GM12878 (cell line): ENCODE results near the gene ADAM23. TPM values are rescaled to one million over a fixed set of nuclear protein-coding genes. Genes with fewer than 3 reads are reported as not detected.

Experiments used
- ATAC-seq: fragments of 200-7000 bp; cut with Tn5 transposase; 3 replicates; pipeline ENCODE4 v1.9.1; 2020; ENCODE audit warnings: mild to moderate bottlenecking, moderate library complexity
- BruUV-seq: library from RNA; stranded (reverse); fragments of 400-500 nt; replicated peaks from 2 replicates; lab custom pipeline; 2021; lab: Mats Ljungman, UMichigan
- CTCF ChIA-PET: fragments of 300-600 bp; sonication (Branson Sonifier 250); formaldehyde crosslinking; extraction: SDS; loops from one replicate; lab custom pipeline; 2021; ENCODE audit warnings: inconsistent platforms; lab: Yijun Ruan, JAX
- POLR2A ChIA-PET: fragments of 350-600 bp; formaldehyde crosslinking; extraction: SDS; loops from one replicate; lab custom pipeline; 2021; ENCODE audit warnings: inconsistent platforms; lab: Charles Lee
- RAD21 ChIA-PET: fragments of 300-600 bp; sonication (Branson Sonifier 250); formaldehyde crosslinking; loops from one replicate; lab custom pipeline; 2023; ENCODE audit warnings: antibody characterized with exemption; ENCODE audit not compliant: unreplicated experiment; lab: Charles Lee
- SMC1A ChIA-PET: fragments of 300-600 bp; sonication (Branson Sonifier 250); formaldehyde crosslinking; loops from one replicate; lab custom pipeline; 2023; ENCODE audit not compliant: unreplicated experiment, uncharacterized antibody; lab: Charles Lee
- DNase-seq: peaks from one replicate; pipeline ENCODE4 v3.0.0-alpha.2; 2011; ENCODE audit warnings: low read depth, low spot score
- FAIRE-seq: peaks from 3 replicates; lab custom pipeline; 2011; peaks lifted over from hg19 to GRCh38; lab: Jason Lieb, UNC
- H2AFZ ChIP-seq: 2 replicates; pipeline ENCODE4 v1.6.0; 2011; ENCODE audit warnings: low read depth, low read length, control low read depth; ENCODE audit not compliant: control insufficient read depth
- H3K27ac ChIP-seq: 2 replicates; pipeline ENCODE4 v1.5.1; 2011; ENCODE audit warnings: control low read depth; ENCODE audit not compliant: control insufficient read depth, insufficient read depth
- H3K27me3 ChIP-seq, 2 experiments: replicated peaks in 1 of 2; 2 replicates each; pipeline versions ENCODE4 v1.6.0 to v1.6.1; 2011; ENCODE audit warnings: low read length in 1 of 2; ENCODE audit not compliant: control insufficient read depth in 2 of 2, insufficient read depth in 2 of 2
- H3K36me3 ChIP-seq, 2 experiments: 2 replicates each; pipeline ENCODE4 v1.5.1; 2011; ENCODE audit warnings: low read length in 1 of 2; ENCODE audit not compliant: control insufficient read depth in 2 of 2, insufficient read depth in 2 of 2
- H3K4me1 ChIP-seq: 2 replicates; pipeline ENCODE4 v1.6.1; 2011; ENCODE audit warnings: mild to moderate bottlenecking, low read length, moderate library complexity, mixed read lengths; ENCODE audit not compliant: control insufficient read depth, insufficient read depth
- H3K4me2 ChIP-seq: 2 replicates; pipeline ENCODE4 v1.6.0; 2011; ENCODE audit warnings: control low read depth; ENCODE audit not compliant: control insufficient read depth, insufficient read depth
- H3K4me3 ChIP-seq: fragments of 200-600 bp; sonication (generic); 2 replicates; pipeline ENCODE4 v1.5.1; 2016
- H3K79me2 ChIP-seq: 2 replicates; pipeline ENCODE4 v1.6.0; 2011; ENCODE audit warnings: low read length; ENCODE audit not compliant: control insufficient read depth, insufficient read depth
- H3K9ac ChIP-seq: 2 replicates; pipeline ENCODE4 v1.8.0; 2011; ENCODE audit warnings: low read length, control low read depth, mixed read lengths; ENCODE audit not compliant: control insufficient read depth, insufficient read depth
- H3K9me3 ChIP-seq: replicated peaks from 3 replicates; pipeline ENCODE4 v1.5.1; 2011; ENCODE audit warnings: mild to moderate bottlenecking, low read length; ENCODE audit not compliant: control insufficient read depth, insufficient read depth
- H4K20me1 ChIP-seq: 2 replicates; pipeline ENCODE4 v1.6.0; 2011; ENCODE audit not compliant: control insufficient read depth, insufficient read depth
- ATF7 ChIP-seq: fragments of 450-650 bp; IDR thresholded peaks from 2 replicates; pipeline ENCODE4 v1.6.1; 2016; ENCODE audit warnings: low read depth, mild to moderate bottlenecking
- IKZF2 ChIP-seq, 2 experiments: fragments of 450-650 bp; IDR thresholded peaks; 2 replicates each; pipeline ENCODE4 v1.6.1; 2017; ENCODE audit warnings: mild to moderate bottlenecking in 2 of 2, moderate library complexity in 2 of 2
- MTA2 ChIP-seq: fragments of 450-650 bp; IDR thresholded peaks from 2 replicates; pipeline ENCODE4 v1.6.1; 2016; ENCODE audit warnings: low read depth, mild to moderate bottlenecking, moderate library complexity
- MYC ChIP-seq: IDR thresholded peaks from 2 replicates; pipeline ENCODE4 v1.6.1; 2011; ENCODE audit warnings: mild to moderate bottlenecking, low read length, moderate library complexity, inconsistent platforms; ENCODE audit not compliant: insufficient read depth, insufficient replicate concordance, insufficient read length, severe bottlenecking
- NFXL1 ChIP-seq: fragments of 450-650 bp; IDR thresholded peaks from 2 replicates; pipeline ENCODE4 v1.6.1; 2017; ENCODE audit warnings: antibody characterized with exemption, mild to moderate bottlenecking, borderline replicate concordance
- TCF3 ChIP-seq: IDR thresholded peaks from 2 replicates; pipeline ENCODE4 v1.6.1; 2012; ENCODE audit warnings: low read depth, mild to moderate bottlenecking, low read length, borderline replicate concordance; ENCODE audit not compliant: insufficient read depth
- ZBTB4 ChIP-seq: fragments of 450-650 bp; formaldehyde crosslinking; IDR thresholded peaks from 2 replicates; pipeline ENCODE4 v1.4.0; 2022; ENCODE audit warnings: mild to moderate bottlenecking, moderate library complexity
- ZSCAN29 ChIP-seq: fragments of 450-650 bp; IDR thresholded peaks from 2 replicates; pipeline ENCODE4 v1.6.1; 2017; ENCODE audit warnings: mild to moderate bottlenecking, moderate library complexity
- WGBS: methylation state at CpG from one replicate; pipeline ENCODE4 v1.1.6; 2016; ENCODE audit warnings: low lambda C conversion rate; ENCODE audit not compliant: insufficient replicate concordance, insufficient coverage; ENCODE audit errors: missing lambda C conversion rate; 5-methylcytosine and 5-hydroxymethylcytosine counted together
- in situ Hi-C: fragments of 300-500 bp; cut with MboI; formaldehyde crosslinking; loops from 9 replicates; pipeline ENCODE4 v1.14.3; 2018; ENCODE audit warnings: mixed read lengths
- intact Hi-C: fragments of 100-400 bp; cut with micrococcal nuclease; formaldehyde crosslinking; loops from one replicate; pipeline ENCODE4 v1.14.2; 2022; ENCODE audit not compliant: unreplicated experiment
- polyA plus RNA-seq, 11 experiments: library from polyadenylated mRNA; depleted of rRNA in 4 of 11; unstranded in 6 of 11; stranded (reverse) in 5 of 11; fragments of >200 nt; fragmentation: Nextera tagmentation in 4 of 11; fragmentation: Illumina TruSeq in 1 of 11; extraction: Ambion mirVana in 4 of 11; extraction: Trizol in 1 of 11; gene quantifications; 1 replicate in 1 of 11; 2 replicates in 10 of 11; pipeline versions ENCODE4 v1.2.1 to v1.2.3, GENCODE V29; 2011 to 2016; ENCODE audit warnings: inconsistent platforms in 2 of 11, missing spikeins in 2 of 11, low read depth in 1 of 11
- total RNA-seq, 4 experiments: library from RNA; depleted of rRNA in 3 of 4; stranded (reverse); fragments of >200 nt in 3 of 4; fragmentation: Illumina TruSeq in 1 of 4; extraction: Trizol in 1 of 4; gene quantifications; 2 replicates each; pipeline versions ENCODE4 v1.2.1 to v1.2.3, GENCODE V29; 2013 to 2021
- TF ChIP-seq, protein P1 (sequence below): IDR thresholded peaks from 2 replicates; pipeline ENCODE4 v1.6.1; 2012; ENCODE audit warnings: low read depth, low read length, improper control_type of control experiment
- TF ChIP-seq, protein P2 (sequence below): IDR thresholded peaks from 2 replicates; pipeline ENCODE4 v1.6.1; 2012; ENCODE audit warnings: improper control_type of control experiment, low read depth, low read length; ENCODE audit not compliant: insufficient replicate concordance
- TF ChIP-seq, protein P3 (sequence below): fragments of 450-650 bp; IDR thresholded peaks from 2 replicates; pipeline ENCODE4 v1.6.1; 2016; ENCODE audit warnings: mild to moderate bottlenecking

The ADAM23 gene
- total and polyA plus RNA-seq, 10 of the 15 experiments (the other 5 are each of a cell fraction or from before 2014, with no cell fraction given) = 5.7 to 41.8 (median 15.6) TPM

GRCh38 chr2:206615417-206616089, 172.2 kb downstream of the ADAM23 start (continued):
- TF ChIP-seq ZBTB4 (CRISPR knock-in tag) = no peak
- TF ChIP-seq TCF3 = no peak
- TF ChIP-seq ATF7 = no peak
- TF ChIP-seq MTA2 = no peak
- no peak for TF ChIP-seq NFXL1
- no peak for TF ChIP-seq IKZF2 (IDR thresholded peaks at IDR 0.05)

DNA sequence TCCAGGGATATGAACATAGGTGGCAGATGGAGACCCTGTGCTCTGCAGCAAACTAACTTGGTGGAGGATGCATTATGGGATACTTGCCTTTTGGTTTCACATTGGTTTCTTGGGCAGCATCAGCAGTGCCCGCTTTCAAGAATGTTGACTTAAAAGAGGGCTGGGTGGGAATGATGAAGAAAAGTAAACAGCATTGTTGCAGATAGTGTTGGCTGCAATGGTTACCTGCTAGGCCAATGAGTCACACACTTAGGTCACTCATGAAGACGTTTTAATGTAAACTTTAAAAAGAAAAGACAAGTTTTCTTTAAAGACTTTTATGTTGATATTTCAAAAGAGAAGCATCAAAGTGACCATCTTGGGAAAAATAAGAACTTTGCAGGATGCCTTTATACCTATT, 172.8 kb downstream of the ADAM23 start:
- ChIA-PET CTCF (interaction anchor here (0.7 to 1.7 kb wide), 2 partner anchors 31 to 58 kb away, joined by 3 to 4 read pairs; no protein-coding TSS in a partner anchor), RAD21 (no interaction called here), SMC1A (interaction anchor here (1.2 kb wide), 1 partner anchor 11 kb away, joined by 3 read pairs; no protein-coding TSS in a partner anchor), POLR2A (no interaction called here)
- no peaks in the 10 kb centered on the region for H4K20me1 ChIP-seq
- DNase-seq = no peak
- H3K4me1 ChIP-seq = no peaks in the 10 kb centered on the region
- H3K27ac ChIP-seq = no peak overlapping the region
- ATAC-seq = no peak
- no peak overlapping the region for H3K4me2 ChIP-seq
- H2AFZ ChIP-seq = no peak overlapping the region
- BruUV-seq = no TSS peak
- no peaks in the 10 kb centered on the region for H3K79me2 ChIP-seq
- no peak overlapping the region for H3K9ac ChIP-seq
- 73% methylated on average over 2 of the region's 2 CpGs for WGBS
- no peak overlapping the region for H3K4me3 ChIP-seq
- H3K27me3 ChIP-seq = no peaks in the 10 kb centered on the region
- in situ Hi-C loops (no loop called here), intact Hi-C loops (no loop called here)
- no peaks in the 10 kb centered on the region for H3K36me3 ChIP-seq
- FAIRE-seq = no peak
- no peaks in the 10 kb centered on the region for H3K9me3 ChIP-seq
- TF ChIP-seq, protein P1, sequence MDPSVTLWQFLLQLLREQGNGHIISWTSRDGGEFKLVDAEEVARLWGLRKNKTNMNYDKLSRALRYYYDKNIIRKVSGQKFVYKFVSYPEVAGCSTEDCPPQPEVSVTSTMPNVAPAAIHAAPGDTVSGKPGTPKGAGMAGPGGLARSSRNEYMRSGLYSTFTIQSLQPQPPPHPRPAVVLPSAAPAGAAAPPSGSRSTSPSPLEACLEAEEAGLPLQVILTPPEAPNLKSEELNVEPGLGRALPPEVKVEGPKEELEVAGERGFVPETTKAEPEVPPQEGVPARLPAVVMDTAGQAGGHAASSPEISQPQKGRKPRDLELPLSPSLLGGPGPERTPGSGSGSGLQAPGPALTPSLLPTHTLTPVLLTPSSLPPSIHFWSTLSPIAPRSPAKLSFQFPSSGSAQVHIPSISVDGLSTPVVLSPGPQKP = no peak
- TF ChIP-seq, protein P2, sequence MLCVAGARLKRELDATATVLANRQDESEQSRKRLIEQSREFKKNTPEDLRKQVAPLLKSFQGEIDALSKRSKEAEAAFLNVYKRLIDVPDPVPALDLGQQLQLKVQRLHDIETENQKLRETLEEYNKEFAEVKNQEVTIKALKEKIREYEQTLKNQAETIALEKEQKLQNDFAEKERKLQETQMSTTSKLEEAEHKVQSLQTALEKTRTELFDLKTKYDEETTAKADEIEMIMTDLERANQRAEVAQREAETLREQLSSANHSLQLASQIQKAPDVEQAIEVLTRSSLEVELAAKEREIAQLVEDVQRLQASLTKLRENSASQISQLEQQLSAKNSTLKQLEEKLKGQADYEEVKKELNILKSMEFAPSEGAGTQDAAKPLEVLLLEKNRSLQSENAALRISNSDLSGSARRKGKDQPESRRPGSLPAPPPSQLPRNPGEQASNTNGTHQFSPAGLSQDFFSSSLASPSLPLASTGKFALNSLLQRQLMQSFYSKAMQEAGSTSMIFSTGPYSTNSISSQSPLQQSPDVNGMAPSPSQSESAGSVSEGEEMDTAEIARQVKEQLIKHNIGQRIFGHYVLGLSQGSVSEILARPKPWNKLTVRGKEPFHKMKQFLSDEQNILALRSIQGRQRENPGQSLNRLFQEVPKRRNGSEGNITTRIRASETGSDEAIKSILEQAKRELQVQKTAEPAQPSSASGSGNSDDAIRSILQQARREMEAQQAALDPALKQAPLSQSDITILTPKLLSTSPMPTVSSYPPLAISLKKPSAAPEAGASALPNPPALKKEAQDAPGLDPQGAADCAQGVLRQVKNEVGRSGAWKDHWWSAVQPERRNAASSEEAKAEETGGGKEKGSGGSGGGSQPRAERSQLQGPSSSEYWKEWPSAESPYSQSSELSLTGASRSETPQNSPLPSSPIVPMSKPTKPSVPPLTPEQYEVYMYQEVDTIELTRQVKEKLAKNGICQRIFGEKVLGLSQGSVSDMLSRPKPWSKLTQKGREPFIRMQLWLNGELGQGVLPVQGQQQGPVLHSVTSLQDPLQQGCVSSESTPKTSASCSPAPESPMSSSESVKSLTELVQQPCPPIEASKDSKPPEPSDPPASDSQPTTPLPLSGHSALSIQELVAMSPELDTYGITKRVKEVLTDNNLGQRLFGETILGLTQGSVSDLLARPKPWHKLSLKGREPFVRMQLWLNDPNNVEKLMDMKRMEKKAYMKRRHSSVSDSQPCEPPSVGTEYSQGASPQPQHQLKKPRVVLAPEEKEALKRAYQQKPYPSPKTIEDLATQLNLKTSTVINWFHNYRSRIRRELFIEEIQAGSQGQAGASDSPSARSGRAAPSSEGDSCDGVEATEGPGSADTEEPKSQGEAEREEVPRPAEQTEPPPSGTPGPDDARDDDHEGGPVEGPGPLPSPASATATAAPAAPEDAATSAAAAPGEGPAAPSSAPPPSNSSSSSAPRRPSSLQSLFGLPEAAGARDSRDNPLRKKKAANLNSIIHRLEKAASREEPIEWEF = no peak
- no peak for TF ChIP-seq ZSCAN29
- no peak for TF ChIP-seq MYC
- TF ChIP-seq, protein P3, sequence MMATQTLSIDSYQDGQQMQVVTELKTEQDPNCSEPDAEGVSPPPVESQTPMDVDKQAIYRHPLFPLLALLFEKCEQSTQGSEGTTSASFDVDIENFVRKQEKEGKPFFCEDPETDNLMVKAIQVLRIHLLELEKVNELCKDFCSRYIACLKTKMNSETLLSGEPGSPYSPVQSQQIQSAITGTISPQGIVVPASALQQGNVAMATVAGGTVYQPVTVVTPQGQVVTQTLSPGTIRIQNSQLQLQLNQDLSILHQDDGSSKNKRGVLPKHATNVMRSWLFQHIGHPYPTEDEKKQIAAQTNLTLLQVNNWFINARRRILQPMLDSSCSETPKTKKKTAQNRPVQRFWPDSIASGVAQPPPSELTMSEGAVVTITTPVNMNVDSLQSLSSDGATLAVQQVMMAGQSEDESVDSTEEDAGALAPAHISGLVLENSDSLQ = no peak
